H9 (cell line): ENCODE data around the gene FHIT. TPM values are rescaled to one million over a fixed set of nuclear protein-coding genes. Genes with fewer than 3 reads are reported as not detected.

Experiments
- DNase-seq: peaks from one replicate; pipeline ENCODE4 v3.0.0-alpha.2; 2017
- H2AFZ ChIP-seq: one replicate; pipeline ENCODE4 v1.6.1; 2013; ENCODE audit warnings: mild to moderate bottlenecking, low read length, control low read depth, moderate library complexity
- H2AK5ac ChIP-seq: 2 replicates; pipeline ENCODE4 v1.6.1; 2013; ENCODE audit warnings: low read length, control low read depth, mixed read lengths; ENCODE audit not compliant: insufficient read length
- H2BK120ac ChIP-seq: one replicate; pipeline ENCODE4 v1.6.1; 2013; ENCODE audit warnings: low read depth, mild to moderate bottlenecking, low read length, control low read depth, inconsistent platforms; ENCODE audit not compliant: poor library complexity, severe bottlenecking
- H2BK12ac ChIP-seq: 2 replicates; pipeline ENCODE4 v1.6.1; 2013; ENCODE audit warnings: low read length, control low read depth, mixed read lengths, low read depth; ENCODE audit not compliant: insufficient read length
- H2BK15ac ChIP-seq: 2 replicates; pipeline ENCODE4 v1.6.1; 2013; ENCODE audit warnings: low read depth, low read length, control low read depth
- H2BK20ac ChIP-seq: one replicate; pipeline ENCODE4 v1.6.1; 2013; ENCODE audit warnings: low read depth, mild to moderate bottlenecking, low read length, control low read depth, inconsistent platforms; ENCODE audit not compliant: poor library complexity, severe bottlenecking
- H2BK5ac ChIP-seq: 2 replicates; pipeline ENCODE4 v1.6.1; 2013; ENCODE audit warnings: low read length, control low read depth, mixed read lengths; ENCODE audit not compliant: insufficient read length
- H3K14ac ChIP-seq: 2 replicates; pipeline ENCODE4 v1.6.1; 2013; ENCODE audit warnings: low read length, control low read depth; ENCODE audit not compliant: insufficient read depth
- H3K18ac ChIP-seq: 2 replicates; pipeline ENCODE4 v1.6.1; 2013; ENCODE audit warnings: low read depth, mild to moderate bottlenecking, mixed read lengths, low read length, control low read depth; ENCODE audit not compliant: insufficient read length
- H3K23ac ChIP-seq: 2 replicates; pipeline ENCODE4 v1.6.1; 2013; ENCODE audit warnings: low read length, control low read depth, mixed read lengths, low read depth; ENCODE audit not compliant: insufficient read length
- H3K23me2 ChIP-seq: 2 replicates; pipeline ENCODE4 v1.6.1; 2013; ENCODE audit warnings: low read depth, mild to moderate bottlenecking, mixed read lengths, low read length, control low read depth; ENCODE audit not compliant: insufficient read length, poor library complexity, severe bottlenecking
- H3K27ac ChIP-seq: 2 replicates; pipeline ENCODE4 v1.5.1; 2013; ENCODE audit warnings: low read length, control low read depth, mixed read lengths, low read depth; ENCODE audit not compliant: insufficient read length
- H3K27me3 ChIP-seq: 2 replicates; pipeline ENCODE4 v1.6.1; 2013; ENCODE audit warnings: low read length, control low read depth, inconsistent platforms; ENCODE audit not compliant: insufficient read depth
- H3K4ac ChIP-seq: 2 replicates; pipeline ENCODE4 v1.6.1; 2013; ENCODE audit warnings: low read depth, mild to moderate bottlenecking, control low read depth, inconsistent platforms, low read length, moderate library complexity
- H3K4me1 ChIP-seq: 2 replicates; pipeline ENCODE4 v1.6.1; 2013; ENCODE audit warnings: low read length, control low read depth, inconsistent platforms; ENCODE audit not compliant: insufficient read depth
- H3K4me2 ChIP-seq: 2 replicates; pipeline ENCODE4 v1.6.1; 2013; ENCODE audit warnings: low read length, control low read depth, mixed read lengths; ENCODE audit not compliant: insufficient read length, insufficient read depth
- H3K56ac ChIP-seq: 2 replicates; pipeline ENCODE4 v1.6.1; 2013; ENCODE audit warnings: low read depth, mild to moderate bottlenecking, mixed read lengths, low read length, control low read depth; ENCODE audit not compliant: insufficient read length
- H3K79me1 ChIP-seq: 2 replicates; pipeline ENCODE4 v1.6.1; 2013; ENCODE audit warnings: low read depth, mild to moderate bottlenecking, moderate library complexity, low read length, control low read depth, inconsistent platforms; ENCODE audit not compliant: insufficient read depth, poor library complexity, severe bottlenecking
- H3K79me2 ChIP-seq: 2 replicates; pipeline ENCODE4 v1.6.1; 2013; ENCODE audit warnings: low read length, control low read depth, inconsistent platforms; ENCODE audit not compliant: insufficient read depth
- H3K9ac ChIP-seq: 2 replicates; pipeline ENCODE4 v1.6.1; 2013; ENCODE audit warnings: low read length, control low read depth, mixed read lengths; ENCODE audit not compliant: insufficient read length; ENCODE audit errors: extremely low read depth
- H3K9me3 ChIP-seq: one replicate; pipeline ENCODE4 v1.6.1; 2013; ENCODE audit warnings: low read depth, low read length, inconsistent platforms; ENCODE audit not compliant: control insufficient read depth
- H3T11ph ChIP-seq: one replicate; pipeline ENCODE4 v1.6.1; 2013; ENCODE audit warnings: mild to moderate bottlenecking, low read length, control low read depth, inconsistent platforms
- H4K20me1 ChIP-seq: one replicate; pipeline ENCODE4 v1.6.1; 2013; ENCODE audit not compliant: control insufficient read depth, insufficient read length, insufficient read depth
- H4K5ac ChIP-seq: 2 replicates; pipeline ENCODE4 v1.6.1; 2013; ENCODE audit warnings: low read depth, mild to moderate bottlenecking, mixed read lengths, low read length, control low read depth; ENCODE audit not compliant: insufficient read length
- H4K8ac ChIP-seq: replicated peaks from 2 replicates; pipeline ENCODE4 v1.6.1; 2013; ENCODE audit warnings: low read length, control low read depth, mixed read lengths, low read depth; ENCODE audit not compliant: insufficient read length
- H4K91ac ChIP-seq: 2 replicates; pipeline ENCODE4 v1.6.1; 2013; ENCODE audit warnings: low read depth, mild to moderate bottlenecking, moderate library complexity, mixed read lengths, low read length, control low read depth; ENCODE audit not compliant: insufficient read length
- H3K27ac Mint-ChIP-seq, 3 experiments: 2 replicates in 2 of 3; 3 replicates in 1 of 3; pipeline ENCODE4 v1.8.0; 2020 to 2021; ENCODE audit warnings: mixed read lengths in 3 of 3, mild to moderate bottlenecking in 1 of 3, moderate library complexity in 1 of 3
- H3K27me3 Mint-ChIP-seq: 2 replicates; pipeline ENCODE4 v1.8.0; 2021; ENCODE audit warnings: low read depth, mild to moderate bottlenecking, moderate library complexity, mixed read lengths
- H3K36me3 Mint-ChIP-seq, 3 experiments: 2 replicates in 2 of 3; 3 replicates in 1 of 3; pipeline ENCODE4 v1.8.0; 2020 to 2021; ENCODE audit warnings: low read depth in 3 of 3, mixed read lengths in 3 of 3; ENCODE audit not compliant: insufficient read depth in 1 of 3
- H3K4me1 Mint-ChIP-seq, 2 experiments: 2 replicates each; pipeline ENCODE4 v1.8.0; 2020; ENCODE audit warnings: mixed read lengths in 2 of 2
- H3K4me3 Mint-ChIP-seq, 2 experiments: 2 replicates in 1 of 2; 3 replicates in 1 of 2; pipeline ENCODE4 v1.8.0; 2020 to 2021; ENCODE audit warnings: mild to moderate bottlenecking in 2 of 2, mixed read lengths in 2 of 2, moderate library complexity in 1 of 2
- H3K9me3 Mint-ChIP-seq, 2 experiments: 2 replicates in 1 of 2; 3 replicates in 1 of 2; pipeline ENCODE4 v1.8.0; 2020; ENCODE audit warnings: mild to moderate bottlenecking in 2 of 2, mixed read lengths in 2 of 2, moderate library complexity in 1 of 2
- WGBS: extraction: QIAGEN DNeasy Blood & Tissue Kit; methylation state at CpG from one replicate; pipeline ENCODE4 v1.1.7; 2013; ENCODE audit warnings: missing lambda C conversion rate, low lambda C conversion rate, mixed read lengths; ENCODE audit not compliant: insufficient read length; ENCODE audit errors: extremely low coverage; 5-methylcytosine and 5-hydroxymethylcytosine counted together
- total RNA-seq: library from RNA; stranded (reverse); gene quantifications from 2 replicates; pipeline ENCODE4 v1.2.1, GENCODE V29; 2021
- TF ChIP-seq, protein P1 (sequence below): fragments of 200-600 bp; sonication (generic); conservative IDR thresholded peaks from 3 replicates; pipeline ENCODE4 v1.8.0; 2021; ENCODE audit warnings: antibody characterized with exemption, mild to moderate bottlenecking

The FHIT gene
- total RNA-seq, 1 experiment from 2014 or later = 3.0 TPM

DNA sequence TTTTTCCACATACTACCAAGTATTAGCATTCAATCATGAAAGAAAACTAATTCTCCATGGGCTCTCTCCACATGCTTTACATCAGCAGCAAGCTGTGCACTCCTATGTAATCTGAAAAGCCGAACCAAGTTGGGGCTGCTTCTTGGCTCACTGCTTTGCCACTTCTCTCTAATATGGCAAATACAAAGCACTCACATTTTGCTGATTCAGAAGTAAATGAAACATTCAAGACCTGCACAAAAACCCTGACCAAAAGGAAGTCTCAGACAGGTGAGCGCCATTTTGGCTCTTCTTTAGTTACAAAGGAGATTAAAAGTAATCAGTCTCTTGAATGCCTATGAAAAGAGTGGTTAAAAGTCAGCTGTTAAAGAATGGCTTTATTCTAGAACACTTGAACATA, 915.2 kb downstream of the FHIT start:
- Histone ChIP-seq H3K56ac (no peak overlapping the region), H2AFZ (no peak overlapping the region), H2BK15ac (no peak overlapping the region), H3K27me3 (no peaks in the 10 kb centered on the region), H4K20me1 (no peaks in the 10 kb centered on the region), H3T11ph (no peak overlapping the region), H2BK12ac (no peak overlapping the region), H2BK20ac (no peak overlapping the region), H2AK5ac (no peak overlapping the region), H3K27ac (no peak overlapping the region), H4K5ac (no peak overlapping the region), H2BK120ac (no peak overlapping the region), H4K91ac (no peak overlapping the region), H3K79me1 (no peaks in the 10 kb centered on the region), H3K9ac (no peak overlapping the region), H3K23ac (no peak overlapping the region), H3K9me3 (no peaks in the 10 kb centered on the region), H3K14ac (no peak overlapping the region), H3K79me2 (no peaks in the 10 kb centered on the region), H3K18ac (no peak overlapping the region), H3K4ac (no peak overlapping the region), H4K8ac (no peak overlapping the region), H3K23me2 (no peaks in the 10 kb centered on the region), H3K4me2 (no peak overlapping the region), H3K4me1 (no peaks in the 10 kb centered on the region), H2BK5ac (no peak overlapping the region)
- H3K27ac Mint-ChIP-seq = no peak overlapping the region
- no CpG with 5 or more reads among the region's 2 CpGs for WGBS
- H3K4me1 Mint-ChIP-seq = no peaks in the 10 kb centered on the region
- no peaks in the 10 kb centered on the region for H3K36me3 Mint-ChIP-seq
- DNase-seq = no peak
- TF ChIP-seq, protein P1, sequence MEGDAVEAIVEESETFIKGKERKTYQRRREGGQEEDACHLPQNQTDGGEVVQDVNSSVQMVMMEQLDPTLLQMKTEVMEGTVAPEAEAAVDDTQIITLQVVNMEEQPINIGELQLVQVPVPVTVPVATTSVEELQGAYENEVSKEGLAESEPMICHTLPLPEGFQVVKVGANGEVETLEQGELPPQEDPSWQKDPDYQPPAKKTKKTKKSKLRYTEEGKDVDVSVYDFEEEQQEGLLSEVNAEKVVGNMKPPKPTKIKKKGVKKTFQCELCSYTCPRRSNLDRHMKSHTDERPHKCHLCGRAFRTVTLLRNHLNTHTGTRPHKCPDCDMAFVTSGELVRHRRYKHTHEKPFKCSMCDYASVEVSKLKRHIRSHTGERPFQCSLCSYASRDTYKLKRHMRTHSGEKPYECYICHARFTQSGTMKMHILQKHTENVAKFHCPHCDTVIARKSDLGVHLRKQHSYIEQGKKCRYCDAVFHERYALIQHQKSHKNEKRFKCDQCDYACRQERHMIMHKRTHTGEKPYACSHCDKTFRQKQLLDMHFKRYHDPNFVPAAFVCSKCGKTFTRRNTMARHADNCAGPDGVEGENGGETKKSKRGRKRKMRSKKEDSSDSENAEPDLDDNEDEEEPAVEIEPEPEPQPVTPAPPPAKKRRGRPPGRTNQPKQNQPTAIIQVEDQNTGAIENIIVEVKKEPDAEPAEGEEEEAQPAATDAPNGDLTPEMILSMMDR = no peak
- no peaks in the 10 kb centered on the region for H3K27me3 Mint-ChIP-seq
- no peaks in the 10 kb centered on the region for H3K9me3 Mint-ChIP-seq
- H3K4me3 Mint-ChIP-seq = no peak overlapping the region
